NCI-H2171 (cell line): Measurements from ENCODE around the gene POP7.
A peak's percentile ranks its signal among the peaks of the same experiment; 100 is the strongest.

Experiments used
- DNase-seq: peaks from one replicate; lab custom pipeline; 2025; lab: John Stamatoyannopoulos, UW

The POP7 gene

GRCh38 chr7:100679129-100679926 lies 26.6 kb upstream of the POP7 start:
- no peak for DNase-seq

GRCh38 chr7:100679927-100680575 lies 25.9 kb upstream of the POP7 start:
- no peak for DNase-seq

- DNase-seq: no peak
Measured at GRCh38 chr7:100680576-100681271, 25.2 kb upstream of the POP7 start.

- DNase-seq: no peak
Measured at GRCh38 chr7:100681491-100682227, 24.3 kb upstream of the POP7 start.

DNA sequence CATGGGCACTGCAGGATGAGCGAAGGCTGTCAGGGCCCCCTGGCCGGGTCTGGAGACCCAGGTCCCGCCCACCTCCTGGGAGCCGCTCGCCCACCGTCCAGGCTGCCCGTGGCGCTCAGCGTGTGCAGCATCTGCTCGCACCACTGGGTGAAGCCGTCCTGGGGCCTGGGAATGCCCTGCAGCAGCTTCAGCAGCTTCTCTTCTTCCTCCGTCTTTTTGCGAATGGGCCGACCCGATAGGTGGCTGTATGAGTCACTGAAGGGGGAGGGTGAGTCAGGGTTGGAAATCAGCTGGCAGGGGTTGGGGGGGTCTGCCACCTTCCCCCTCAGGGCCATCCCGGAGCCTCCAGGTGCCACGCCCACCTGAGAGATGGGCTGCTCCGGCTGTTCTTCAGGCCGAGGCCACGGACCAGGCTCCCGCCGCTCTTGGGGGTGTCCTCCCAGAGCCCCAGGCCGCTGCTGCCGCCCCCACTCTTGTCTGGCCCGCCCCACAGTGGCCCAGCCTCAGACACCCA lies 23.6 kb upstream of the POP7 start:
- DNase-seq: no peak

DNA sequence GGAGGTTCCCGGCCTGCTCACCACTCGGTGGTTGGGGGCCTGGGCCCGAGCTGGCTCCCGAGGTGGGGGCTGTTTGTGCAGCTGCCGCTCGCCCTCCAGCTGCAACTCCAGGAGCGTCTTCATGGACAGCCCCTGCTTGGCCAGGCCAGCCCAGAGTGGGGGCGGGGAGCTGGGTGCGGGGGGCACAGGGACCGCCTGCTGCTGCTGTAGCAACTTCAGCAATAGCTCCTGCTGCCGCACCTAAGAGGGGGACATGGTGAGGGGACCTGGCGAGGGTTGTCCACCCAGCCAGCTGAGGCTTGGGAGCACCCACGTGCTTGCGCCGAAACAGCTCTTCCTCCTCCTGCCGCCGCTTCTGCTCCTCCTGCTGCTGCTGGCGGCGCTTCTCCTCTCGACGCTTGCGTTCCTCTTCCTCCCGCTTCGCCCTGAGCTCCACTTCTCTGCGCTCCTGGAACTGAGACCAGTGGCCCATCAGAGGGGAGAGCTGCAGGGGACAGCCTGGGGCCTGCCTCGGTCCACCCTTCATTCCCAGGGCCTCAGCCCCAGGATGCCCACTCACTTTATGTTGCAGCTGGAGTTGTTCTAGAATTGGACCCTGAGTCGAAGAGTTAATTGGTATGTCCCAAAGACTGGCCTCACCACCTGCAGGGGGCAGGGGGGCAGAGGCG lies 22.8 kb upstream of the POP7 start:
- DNase-seq: no peak

- DNase-seq: no peak
Measured at GRCh38 chr7:100683659-100684533, 22.0 kb upstream of the POP7 start.

DNA sequence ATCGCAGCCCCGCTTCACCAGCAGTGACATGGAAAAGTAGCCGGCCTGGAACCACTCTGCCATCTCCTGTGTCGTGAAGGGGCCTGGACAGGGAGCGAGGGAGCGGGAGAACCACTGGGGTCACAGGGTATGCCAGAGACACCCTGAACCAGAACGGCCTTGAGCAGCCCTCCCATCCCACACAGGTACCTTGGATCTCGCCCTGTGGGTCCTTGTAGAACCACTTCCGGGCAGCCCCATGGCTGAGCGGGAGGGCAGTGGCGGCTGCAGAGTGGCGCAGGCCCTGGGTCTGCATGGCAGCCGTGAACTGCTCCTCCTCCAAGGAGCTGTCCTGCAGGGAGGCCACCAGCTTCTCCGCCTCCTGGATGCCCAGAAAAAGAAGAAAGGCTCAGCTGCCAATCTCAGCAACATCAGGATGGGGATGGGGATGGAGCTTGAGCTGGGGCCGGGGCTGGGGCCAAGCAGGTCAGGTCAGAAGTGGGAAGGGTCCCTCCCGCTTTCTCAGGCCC lies 21.3 kb upstream of the POP7 start:
- no peak for DNase-seq

DNA sequence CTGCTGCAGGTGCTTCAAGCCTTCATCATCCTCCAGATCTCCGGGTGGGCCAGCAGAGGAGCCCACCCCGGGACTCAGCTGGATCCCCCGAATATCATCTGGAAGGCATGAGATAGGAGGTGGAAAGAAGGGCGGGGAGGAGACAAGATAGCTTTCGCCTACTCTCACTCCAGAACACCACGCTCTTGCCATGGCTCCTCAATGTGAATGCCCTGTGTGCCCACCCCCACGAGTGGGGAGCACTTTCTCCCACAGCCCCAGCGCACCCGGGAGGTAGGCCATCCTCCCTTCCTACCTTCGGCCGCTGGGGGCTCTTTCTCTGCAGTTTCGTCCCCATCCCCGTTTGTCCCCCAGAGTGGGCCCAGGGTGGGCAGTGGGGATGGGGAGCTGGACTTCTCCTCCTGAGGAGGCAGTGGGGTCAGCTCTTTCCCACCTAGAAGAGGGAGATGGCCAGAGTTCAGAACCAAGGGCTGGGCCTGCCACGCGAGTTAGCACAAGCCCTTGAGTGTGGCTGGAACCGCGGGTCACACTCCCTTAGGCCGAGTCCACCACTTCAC lies 20.8 kb upstream of the POP7 start:
- no peak for DNase-seq

DNA sequence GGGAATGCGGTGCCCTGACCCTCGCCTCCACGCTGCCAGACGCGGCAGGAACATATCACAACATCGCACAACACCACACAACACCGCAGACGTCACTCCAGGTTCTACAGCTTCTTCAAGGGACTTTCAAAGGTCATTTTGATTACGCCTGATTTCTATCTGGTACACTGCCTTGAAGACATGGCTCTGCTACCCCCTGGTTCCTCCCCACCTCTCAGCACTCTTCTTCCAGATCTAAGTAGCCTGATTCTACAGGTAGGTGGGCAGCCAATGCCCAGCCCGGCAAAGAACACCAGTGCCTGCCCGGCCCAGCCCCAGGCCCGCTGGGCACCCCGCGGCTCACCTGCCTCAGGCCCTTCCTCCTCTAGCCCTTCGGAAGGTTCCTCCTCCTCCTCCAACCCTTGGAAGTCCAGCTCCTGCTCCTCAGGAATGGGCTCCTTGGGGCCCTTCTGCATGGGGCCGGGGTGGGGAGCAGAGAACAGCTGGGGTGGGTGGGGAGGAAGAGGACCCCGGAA lies 20.2 kb upstream of the POP7 start:
- no peak for DNase-seq

DNA sequence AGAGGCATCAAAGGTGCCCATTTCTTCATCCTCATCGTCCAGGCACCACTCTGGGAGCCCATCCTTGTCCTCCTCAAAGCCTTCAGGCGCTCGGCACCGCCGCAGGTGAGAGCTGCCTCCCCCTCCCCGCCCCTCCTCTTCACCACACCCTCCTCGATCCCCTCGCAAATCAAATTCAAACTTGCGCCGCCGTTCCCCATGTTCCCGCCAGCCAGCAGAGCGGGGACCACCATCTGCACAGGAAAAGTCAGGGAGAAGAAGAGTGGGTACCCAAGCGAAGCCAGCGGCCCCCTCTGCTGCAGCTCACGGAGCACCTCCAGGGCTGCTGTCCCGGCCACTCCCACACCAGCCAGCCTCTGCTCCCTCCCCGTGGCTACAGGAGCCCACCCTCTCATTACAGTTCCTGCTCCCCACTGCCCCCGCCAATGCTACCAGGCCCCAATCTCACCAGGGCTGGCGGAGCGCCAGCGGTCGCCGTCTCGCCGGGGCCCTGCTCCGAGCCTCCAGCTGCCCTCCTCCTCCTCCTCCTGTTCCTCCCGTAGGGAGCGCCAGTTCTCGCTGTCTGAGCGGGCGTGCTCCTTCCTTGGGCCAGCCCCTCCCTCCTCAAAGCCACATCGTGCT lies 19.6 kb upstream of the POP7 start:
- no peak for DNase-seq

GRCh38 chr7:100686822-100687211 lies 19.1 kb upstream of the POP7 start:
- DNase-seq: no peak

GRCh38 chr7:100687261-100687660 lies 18.7 kb upstream of the POP7 start:
- DNase-seq: no peak

DNA sequence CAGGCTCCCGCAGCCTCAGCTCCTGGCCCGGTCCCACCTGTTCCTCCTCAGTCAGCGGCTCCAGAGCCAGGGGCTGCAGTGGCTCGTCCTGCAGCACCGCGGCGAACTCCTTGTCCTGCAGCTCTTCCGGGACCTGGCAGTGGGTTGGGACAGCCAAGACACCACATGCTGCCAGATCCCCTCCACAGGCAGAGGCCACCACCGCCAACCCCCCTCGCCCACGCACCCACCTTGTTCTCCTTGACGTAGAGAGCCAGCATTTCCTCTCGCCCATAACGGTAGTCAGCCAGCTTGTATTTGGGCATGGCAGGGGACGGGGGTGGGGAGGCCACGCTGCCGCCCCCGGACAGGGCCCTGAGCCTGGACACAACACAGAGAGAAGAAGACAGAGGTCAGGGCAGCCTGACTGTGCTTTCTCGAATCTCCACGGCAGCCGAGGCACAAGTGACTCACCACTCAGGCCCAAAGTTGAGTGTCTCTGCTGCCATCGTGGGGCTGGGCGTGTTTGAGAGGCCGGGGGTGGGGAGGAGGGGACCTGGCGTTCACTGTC lies 18.1 kb upstream of the POP7 start:
- DNase-seq: no peak

DNA sequence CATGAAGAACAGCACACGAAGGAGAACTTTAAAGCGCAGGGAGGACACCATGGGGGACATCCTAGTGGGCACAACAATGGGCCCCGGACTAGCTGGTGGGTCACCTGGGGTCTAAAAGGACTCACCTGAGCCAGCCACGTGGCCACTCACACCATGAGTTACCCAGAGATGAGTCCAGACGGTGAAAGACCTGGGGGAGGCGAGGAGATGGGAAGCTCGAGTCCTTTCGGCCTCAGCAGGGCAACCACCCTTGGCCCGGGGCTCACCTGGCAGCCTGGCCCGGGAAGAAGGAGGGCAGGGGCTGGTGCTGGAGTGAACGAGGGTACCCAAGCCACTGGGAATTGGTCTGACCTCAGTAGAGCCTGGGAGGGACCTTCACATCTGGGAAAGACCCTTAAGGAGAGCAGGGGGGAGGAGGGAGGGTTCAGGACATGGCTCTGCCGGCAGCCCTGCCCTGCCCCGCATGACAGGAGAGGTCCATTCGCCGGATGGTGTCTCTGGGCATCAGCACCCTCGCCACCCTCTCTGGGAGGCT lies 17.5 kb upstream of the POP7 start:
- DNase-seq: no peak

- no peak for DNase-seq
Measured at GRCh38 chr7:100689230-100690135, 16.4 kb upstream of the POP7 start.

DNA sequence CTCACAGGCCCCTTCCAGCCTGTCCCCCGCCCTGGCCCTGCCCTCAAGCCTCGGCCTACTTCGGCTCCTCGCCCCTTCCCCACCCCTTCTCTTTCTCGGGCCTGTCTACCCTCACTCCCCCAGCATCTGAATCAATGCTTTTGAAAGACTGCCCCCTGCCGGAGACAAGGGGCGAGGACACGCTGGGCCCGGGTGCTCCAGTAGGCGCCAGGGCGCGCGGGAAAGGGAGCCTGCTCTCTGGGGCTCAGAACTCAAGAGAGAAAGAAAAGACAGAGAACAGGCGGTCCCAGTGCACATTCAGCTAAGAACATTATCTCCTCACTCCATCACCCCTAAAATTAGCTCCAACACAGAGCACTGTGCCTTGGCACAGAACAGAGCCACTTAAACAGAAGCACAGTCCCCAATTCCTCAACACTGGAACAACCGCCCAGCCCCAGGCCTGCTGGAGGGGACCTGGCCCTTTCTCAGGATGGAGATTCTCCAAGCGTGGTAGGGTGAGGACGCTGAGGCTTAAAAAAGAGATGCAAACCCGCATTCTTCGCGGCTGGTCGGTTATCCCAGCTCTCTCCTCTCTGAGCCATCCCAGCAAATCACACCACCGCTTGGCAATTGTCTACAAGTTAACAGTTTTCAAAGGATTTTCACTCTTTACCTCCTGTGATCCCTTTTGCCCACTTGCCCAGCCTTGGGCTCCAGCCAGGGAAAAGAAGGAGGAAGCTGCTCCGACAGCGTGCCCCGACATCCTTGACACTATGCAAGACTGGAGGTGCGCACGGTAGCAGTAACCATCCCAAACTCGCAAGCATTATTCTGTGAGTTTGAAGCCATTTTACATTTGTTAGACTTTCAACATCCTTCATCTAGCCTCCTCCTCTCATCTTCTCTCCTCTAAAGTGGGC lies 14.0 kb upstream of the POP7 start:
- DNase-seq: peak; percentile 31
